Measurements from ENCODE around the gene TNFRSF1B. TPM values are rescaled to one million over a fixed set of nuclear protein-coding genes. Genes with fewer than 3 reads are reported as not detected.

Gene TNFRSF1B
- total RNA-seq, 1 donor from 2014 or later: under 0.01 TPM

DNA sequence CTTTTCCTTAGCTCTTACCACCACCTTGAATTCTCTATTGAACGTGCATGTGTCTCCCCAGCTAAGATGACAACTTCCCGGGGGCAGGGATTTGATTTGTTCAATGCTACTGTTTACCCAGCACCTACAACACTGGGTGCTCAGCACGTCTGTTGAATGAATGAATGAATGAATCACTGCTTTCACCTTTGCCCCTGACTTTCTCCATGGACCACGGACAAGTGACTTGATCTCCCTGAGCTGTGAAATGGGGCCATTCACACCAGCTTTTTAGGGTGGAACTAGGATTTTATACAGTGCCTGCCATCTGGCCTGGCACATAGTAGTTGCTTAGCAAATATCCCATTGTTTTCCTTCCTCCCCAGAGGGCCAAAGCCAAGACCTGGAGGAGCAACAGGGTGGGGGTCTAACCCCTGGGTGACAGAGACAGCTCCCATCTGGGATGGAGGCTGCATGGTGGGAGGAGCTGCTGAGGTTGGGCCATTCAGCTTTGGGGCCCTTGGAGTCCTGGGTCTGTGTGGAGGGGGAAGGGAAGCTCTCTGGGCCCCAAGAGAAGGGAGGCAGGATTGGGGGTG lies 15.7 kb downstream of the TNFRSF1B start:
- FAIRE-seq (no peak), DNase-seq (ENCODE audit: low read depth) (no peak)
- TF ChIP-seq, protein P1, sequence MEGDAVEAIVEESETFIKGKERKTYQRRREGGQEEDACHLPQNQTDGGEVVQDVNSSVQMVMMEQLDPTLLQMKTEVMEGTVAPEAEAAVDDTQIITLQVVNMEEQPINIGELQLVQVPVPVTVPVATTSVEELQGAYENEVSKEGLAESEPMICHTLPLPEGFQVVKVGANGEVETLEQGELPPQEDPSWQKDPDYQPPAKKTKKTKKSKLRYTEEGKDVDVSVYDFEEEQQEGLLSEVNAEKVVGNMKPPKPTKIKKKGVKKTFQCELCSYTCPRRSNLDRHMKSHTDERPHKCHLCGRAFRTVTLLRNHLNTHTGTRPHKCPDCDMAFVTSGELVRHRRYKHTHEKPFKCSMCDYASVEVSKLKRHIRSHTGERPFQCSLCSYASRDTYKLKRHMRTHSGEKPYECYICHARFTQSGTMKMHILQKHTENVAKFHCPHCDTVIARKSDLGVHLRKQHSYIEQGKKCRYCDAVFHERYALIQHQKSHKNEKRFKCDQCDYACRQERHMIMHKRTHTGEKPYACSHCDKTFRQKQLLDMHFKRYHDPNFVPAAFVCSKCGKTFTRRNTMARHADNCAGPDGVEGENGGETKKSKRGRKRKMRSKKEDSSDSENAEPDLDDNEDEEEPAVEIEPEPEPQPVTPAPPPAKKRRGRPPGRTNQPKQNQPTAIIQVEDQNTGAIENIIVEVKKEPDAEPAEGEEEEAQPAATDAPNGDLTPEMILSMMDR (IDR thresholded peaks at IDR 0.05; ENCODE audit: insufficient read depth, low read length, severe bottlenecking): no peak
- Histone ChIP-seq H3K36me3 (ENCODE audit: control insufficient read depth, insufficient read depth, low read length) (no peaks in the 10 kb centered on the region), H3K4me3 (ENCODE audit: low read depth, low read length) (no peak overlapping the region), H3K27me3 (ENCODE audit: control insufficient read depth, insufficient read depth, low read length) (peaks cover 16% of the 10 kb centered on the region)

DNA sequence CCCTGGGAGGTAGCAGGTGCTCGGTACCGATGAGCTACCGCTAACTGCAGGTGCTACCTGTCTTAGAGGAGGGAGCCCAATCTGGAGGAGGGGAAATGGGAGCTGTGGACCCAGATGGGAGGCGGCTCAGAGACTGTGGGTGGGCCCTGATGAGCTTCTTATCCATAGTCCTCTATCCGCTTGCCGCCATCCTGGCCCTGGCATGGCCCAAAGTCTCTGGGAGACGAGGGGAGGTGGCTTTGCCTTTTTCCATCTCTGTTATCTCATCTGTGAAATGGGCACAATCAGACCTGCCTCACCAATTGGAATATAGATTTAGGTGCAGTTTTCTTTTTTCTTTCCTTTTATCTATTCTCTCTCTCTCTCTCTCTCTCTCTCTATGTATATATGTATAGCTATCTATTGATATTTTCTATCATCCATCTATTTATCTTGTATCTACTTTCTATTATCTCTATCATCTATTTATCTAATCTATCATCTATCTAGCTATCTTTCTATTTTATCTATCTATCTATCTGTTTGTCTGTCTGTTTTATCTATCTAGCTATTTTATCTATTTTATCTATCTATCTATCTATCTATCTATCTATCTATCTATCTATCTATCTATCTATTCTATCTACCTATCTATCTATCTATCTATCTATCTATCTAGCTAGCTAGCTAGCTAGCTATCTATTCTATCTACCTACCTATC lies 16.5 kb downstream of the TNFRSF1B start:
- TF ChIP-seq, protein P1 (IDR thresholded peaks at IDR 0.05; ENCODE audit: insufficient read depth, low read length, severe bottlenecking): no peak
- no peak for FAIRE-seq
- H3K4me3 ChIP-seq (ENCODE audit: low read depth, low read length): no peak overlapping the region
- peaks cover 13% of the 10 kb centered on the region for H3K27me3 ChIP-seq (ENCODE audit: control insufficient read depth, insufficient read depth, low read length)
- no peaks in the 10 kb centered on the region for H3K36me3 ChIP-seq (ENCODE audit: control insufficient read depth, insufficient read depth, low read length)
- DNase-seq (ENCODE audit: low read depth): no peak

DNA sequence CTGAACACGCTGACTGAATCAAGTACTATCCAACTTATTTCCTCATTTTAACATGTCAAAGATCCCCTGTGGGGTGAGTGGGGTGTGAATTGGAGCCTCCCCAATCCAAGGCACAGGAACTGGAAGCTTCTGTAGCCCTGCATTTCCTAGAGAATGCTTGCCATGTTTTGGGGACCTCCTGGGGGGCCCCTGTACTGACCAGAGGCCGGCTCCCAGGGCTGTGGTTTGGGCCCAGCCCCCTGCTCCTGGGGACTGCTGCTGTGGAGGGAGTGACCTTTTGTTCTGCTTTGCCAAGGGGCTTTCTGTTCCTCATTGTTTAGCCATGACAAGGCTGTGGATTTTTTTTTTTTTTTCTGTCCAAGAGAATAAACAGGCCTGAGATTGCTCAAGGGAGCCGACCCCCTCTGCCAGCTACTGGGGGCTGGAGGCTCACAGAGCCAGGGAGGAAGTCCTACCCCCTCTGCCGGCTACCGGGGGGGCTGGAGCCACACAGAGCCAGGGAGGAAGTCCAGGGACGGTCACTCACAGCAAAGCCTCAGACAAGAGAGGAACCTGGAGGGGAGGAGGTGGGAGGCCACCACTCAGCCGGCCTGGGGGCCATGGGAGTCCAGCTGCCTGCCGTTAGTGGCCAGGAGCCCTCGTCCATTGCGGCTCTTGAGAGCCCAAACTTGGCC lies 17.4 kb downstream of the TNFRSF1B start:
- DNase-seq (ENCODE audit: low read depth): no peak
- no peaks in the 10 kb centered on the region for H3K36me3 ChIP-seq (ENCODE audit: control insufficient read depth, insufficient read depth, low read length)
- no peak overlapping the region for H3K4me3 ChIP-seq (ENCODE audit: low read depth, low read length)
- TF ChIP-seq, protein P1 (IDR thresholded peaks at IDR 0.05; ENCODE audit: insufficient read depth, low read length, severe bottlenecking): no peak
- FAIRE-seq: no peak
- H3K27me3 ChIP-seq (ENCODE audit: control insufficient read depth, insufficient read depth, low read length): peaks cover 17% of the 10 kb centered on the region

DNA sequence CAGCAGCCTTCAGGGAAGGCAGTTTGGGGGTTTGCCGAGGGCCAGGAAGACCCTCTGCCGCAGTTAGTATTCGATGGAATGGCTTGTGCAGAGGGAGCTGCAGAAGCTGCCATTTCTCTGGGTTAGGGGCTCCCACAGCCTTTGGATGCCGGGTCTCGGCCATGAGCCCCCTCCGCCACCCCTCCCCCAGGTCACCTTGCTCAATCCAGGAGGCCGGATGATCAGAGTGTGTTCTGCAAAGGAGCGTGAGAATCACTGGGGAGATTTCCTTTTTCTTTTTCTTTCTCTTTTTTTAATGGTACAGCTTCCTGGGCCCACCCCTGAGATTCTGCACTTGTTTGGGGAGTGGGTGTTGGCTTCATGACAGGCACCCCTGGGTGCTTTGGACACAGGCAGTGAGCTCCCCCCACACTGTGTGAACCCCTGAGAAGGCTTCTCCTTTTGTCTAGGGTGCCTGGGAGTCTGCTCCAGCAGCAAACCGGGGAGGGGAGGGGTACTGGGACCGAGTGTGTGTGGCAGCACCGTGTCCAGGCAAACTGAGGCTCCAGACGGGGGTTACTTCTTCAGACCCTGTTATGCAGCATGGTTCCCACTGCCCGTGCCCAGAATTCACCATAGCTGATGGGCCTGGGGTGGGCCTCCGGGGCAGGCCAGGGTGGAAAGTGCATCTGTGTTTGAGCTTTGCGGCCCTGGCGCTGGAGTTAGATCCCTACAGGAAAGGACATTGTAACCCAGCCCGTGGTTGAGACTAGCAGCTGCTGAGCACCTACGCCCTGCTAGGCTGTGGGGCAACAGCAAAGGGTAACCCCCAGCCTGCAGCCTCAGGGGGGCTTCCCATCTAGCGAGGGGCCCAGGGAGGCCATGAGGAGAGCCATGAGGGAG lies 18.5 kb downstream of the TNFRSF1B start:
- no peak overlapping the region for H3K4me3 ChIP-seq (ENCODE audit: low read depth, low read length)
- FAIRE-seq: no peak

More for the DNA sequence above, 18.5 kb downstream of the TNFRSF1B start:
- DNase-seq (ENCODE audit: low read depth): no peak
- TF ChIP-seq, protein P1 (IDR thresholded peaks at IDR 0.05; ENCODE audit: insufficient read depth, low read length, severe bottlenecking): no peak
- H3K27me3 ChIP-seq (ENCODE audit: control insufficient read depth, insufficient read depth, low read length): peaks cover 17% of the 10 kb centered on the region
- H3K36me3 ChIP-seq (ENCODE audit: control insufficient read depth, insufficient read depth, low read length): no peaks in the 10 kb centered on the region
